ENCODE measurements around the gene EDNRB. TPM values are rescaled to one million over a fixed set of nuclear protein-coding genes. Genes with fewer than 3 reads are reported as not detected.
"Not testable (repeated sequence)": the region's sequence is repeated elsewhere in the genome, so short reads cannot be mapped to it uniquely, and the experiment has no call there.

Gene EDNRB
- 10 to 100 TPM; 19.4 to 63.6 (median 22.5) TPM for total RNA-seq

GRCh38 chr13:77918391-77919245 lies at the start of gene EDNRB:
EDNRB (minus strand) TSS chr13:77918831; CDS start chr13:77918573, 258 bp downstream.
- peak within 1 kb of the TSS; percentile 19 to 84 (median 65) for H3K27ac ChIP-seq
- peak; percentile 28 to 43 for DNase-seq (ENCODE audit: low spot score in 2 of 2)
- H3K9me3 ChIP-seq, result no peaks in the 10 kb centered on the region
- no peaks in the 10 kb centered on the region for H3K36me3 ChIP-seq
- 1 to 5% methylated on average over 49 to 54 of the region's 60 CpGs for WGBS, 2 donors
- H3K4me1 ChIP-seq, result peaks cover 0 to 29% (median 3%) of the 10 kb centered on the region in 4 donors
- TF ChIP-seq POLR2A (IDR thresholded peaks at IDR 0.05), result peak; percentile 11 to 16
- peak in 2 of 5 experiments; percentile 52 to 58 for TF ChIP-seq CTCF (IDR thresholded peaks at IDR 0.05)
- peak in 1 of 2 donors; percentile 43 for TF ChIP-seq EP300 (IDR thresholded peaks at IDR 0.05)
- H3K4me3 ChIP-seq, result peak within 1 kb of the TSS; percentile 45 to 87 (median 64)
- no peaks in the 10 kb centered on the region for H3K27me3 ChIP-seq

GRCh38 chr13:77966671-77967070 lies 48.0 kb upstream of the EDNRB start:
- H3K9me3 ChIP-seq, result peaks cover 0 to 3% (median 0%) of the 10 kb centered on the region in 4 donors
- TF ChIP-seq CTCF (IDR thresholded peaks at IDR 0.05) (no peak), POLR2A (IDR thresholded peaks at IDR 0.05) (no peak), EP300 (IDR thresholded peaks at IDR 0.05) (no peak)
- H3K4me3 ChIP-seq, result no peak overlapping the region
- H3K4me1 ChIP-seq, result peaks cover 0 to 9% (median 0%) of the 10 kb centered on the region in 4 donors
- H3K36me3 ChIP-seq, result no peaks in the 10 kb centered on the region
- 63 to 74% methylated on average over 2 of the region's 2 CpGs for WGBS, 2 donors
- H3K27ac ChIP-seq, result no peak overlapping the region
- H3K27me3 ChIP-seq, result no peaks in the 10 kb centered on the region
- DNase-seq (ENCODE audit: low spot score in 2 of 2), result no peak

GRCh38 chr13:77952737-77953136 lies 34.1 kb upstream of the EDNRB start:
- H3K27me3 ChIP-seq, result no peaks in the 10 kb centered on the region
- WGBS, 2 donors, result 18 to 50% methylated on average over 1 of the region's 1 CpG
- H3K36me3 ChIP-seq, result no peaks in the 10 kb centered on the region
- TF ChIP-seq EP300 (IDR thresholded peaks at IDR 0.05) (no peak), POLR2A (IDR thresholded peaks at IDR 0.05) (no peak), CTCF (IDR thresholded peaks at IDR 0.05) (no peak)
- no peaks in the 10 kb centered on the region for H3K4me1 ChIP-seq
- H3K27ac ChIP-seq, result no peak overlapping the region
- H3K4me3 ChIP-seq, result no peak overlapping the region
- H3K9me3 ChIP-seq, result peaks cover 0 to 3% (median 0%) of the 10 kb centered on the region in 4 donors
- no peak for DNase-seq (ENCODE audit: low spot score in 2 of 2)

GRCh38 chr13:77952276-77952675 lies 33.6 kb upstream of the EDNRB start:
- Histone ChIP-seq H3K4me3 (no peak overlapping the region), H3K36me3 (no peaks in the 10 kb centered on the region), H3K27ac (no peak overlapping the region), H3K4me1 (no peaks in the 10 kb centered on the region), H3K27me3 (no peaks in the 10 kb centered on the region), H3K9me3 (peaks cover 0 to 3% (median 0%) of the 10 kb centered on the region in 4 donors)
- no peak for DNase-seq (ENCODE audit: low spot score in 2 of 2)
- TF ChIP-seq CTCF (IDR thresholded peaks at IDR 0.05) (no peak), POLR2A (IDR thresholded peaks at IDR 0.05) (no peak), EP300 (IDR thresholded peaks at IDR 0.05) (no peak)

GRCh38 chr13:77946522-77946921 lies 27.9 kb upstream of the EDNRB start:
- no peaks in the 10 kb centered on the region for H3K27me3 ChIP-seq
- no peak for TF ChIP-seq EP300 (IDR thresholded peaks at IDR 0.05)
- no peak for TF ChIP-seq CTCF (IDR thresholded peaks at IDR 0.05)
- H3K4me1 ChIP-seq, result no peaks in the 10 kb centered on the region
- no peak overlapping the region for H3K27ac ChIP-seq
- DNase-seq (ENCODE audit: low spot score in 2 of 2), result no peak
- no peaks in the 10 kb centered on the region for H3K36me3 ChIP-seq
- H3K9me3 ChIP-seq, result no peaks in the 10 kb centered on the region
- H3K4me3 ChIP-seq, result no peak overlapping the region
- WGBS, 2 donors, result 8 to 14% methylated on average over 1 of the region's 1 CpG

- H3K9me3 ChIP-seq, result not testable (repeated sequence)
Measured at GRCh38 chr13:77935063-77935462, 16.4 kb upstream of the EDNRB start.

More at GRCh38 chr13:77935063-77935462, 16.4 kb upstream of the EDNRB start:
- not testable (repeated sequence) for H3K4me1 ChIP-seq; DNase-seq (ENCODE audit: low spot score in 2 of 2); H3K4me3 ChIP-seq; H3K27me3 ChIP-seq; H3K27ac ChIP-seq; H3K36me3 ChIP-seq
- WGBS, 2 donors, result 54 to 77% methylated on average over 7 of the region's 7 CpGs
